Measurements from ENCODE around the gene LONRF2.

Gene LONRF2

GRCh38 chr2:100297511-100297910, 24.8 kb downstream of the LONRF2 start:
- no peak overlapping the region for H3K4me3 ChIP-seq (ENCODE audit: low read length, poor library complexity, severe bottlenecking)
- no peak overlapping the region for H3K4me2 ChIP-seq (ENCODE audit: low read depth, low read length, poor library complexity, severe bottlenecking)
- no peaks in the 10 kb centered on the region for H3K9me3 ChIP-seq (ENCODE audit: insufficient read depth, low read depth, low read length)
- H4K20me1 ChIP-seq (ENCODE audit: insufficient read depth, low read length, poor library complexity, severe bottlenecking): no peaks in the 10 kb centered on the region
- H3K36me3 ChIP-seq (ENCODE audit: insufficient read depth, low read length): no peaks in the 10 kb centered on the region
- no peaks in the 10 kb centered on the region for H3K27me3 ChIP-seq (ENCODE audit: insufficient read depth, low read length, poor library complexity, severe bottlenecking)
- H3K79me2 ChIP-seq (ENCODE audit: insufficient read depth, low read length): no peaks in the 10 kb centered on the region
- H3F3A ChIP-seq (ENCODE audit: low read depth): no peaks in the 10 kb centered on the region
- no peak for TF ChIP-seq EZH2phosphoT487 (IDR thresholded peaks at IDR 0.05; ENCODE audit: borderline replicate concordance)
- no peak for TF ChIP-seq CTCF (conservative IDR thresholded peaks at IDR 0.05; ENCODE audit: low read length)
- no peak overlapping the region for H3K9ac ChIP-seq (ENCODE audit: low read depth, low read length, poor library complexity, severe bottlenecking)
- no peak overlapping the region for H2AFZ ChIP-seq (ENCODE audit: low read length)
- peaks cover 1% of the 10 kb centered on the region for H3K4me1 ChIP-seq (ENCODE audit: insufficient read depth, low read length, poor library complexity, severe bottlenecking)
- H3K9me2 ChIP-seq (replicated peaks; ENCODE audit: low read depth, low read length): no peaks in the 10 kb centered on the region

- TF ChIP-seq CTCF (conservative IDR thresholded peaks at IDR 0.05; ENCODE audit: low read length) (no peak), EZH2phosphoT487 (IDR thresholded peaks at IDR 0.05; ENCODE audit: borderline replicate concordance) (no peak)
- Histone ChIP-seq H3K4me3 (ENCODE audit: low read length, poor library complexity, severe bottlenecking) (no peak overlapping the region), H3K27me3 (ENCODE audit: insufficient read depth, low read length, poor library complexity, severe bottlenecking) (no peaks in the 10 kb centered on the region), H3K9me2 (replicated peaks; ENCODE audit: low read depth, low read length) (no peaks in the 10 kb centered on the region), H3K9ac (ENCODE audit: low read depth, low read length, poor library complexity, severe bottlenecking) (no peak overlapping the region), H3K9me3 (ENCODE audit: insufficient read depth, low read depth, low read length) (no peaks in the 10 kb centered on the region), H4K20me1 (ENCODE audit: insufficient read depth, low read length, poor library complexity, severe bottlenecking) (no peaks in the 10 kb centered on the region), H3K36me3 (ENCODE audit: insufficient read depth, low read length) (no peaks in the 10 kb centered on the region), H3K4me2 (ENCODE audit: low read depth, low read length, poor library complexity, severe bottlenecking) (no peak overlapping the region), H2AFZ (ENCODE audit: low read length) (no peak overlapping the region), H3K79me2 (ENCODE audit: insufficient read depth, low read length) (no peaks in the 10 kb centered on the region), H3F3A (ENCODE audit: low read depth) (no peaks in the 10 kb centered on the region), H3K4me1 (ENCODE audit: insufficient read depth, low read length, poor library complexity, severe bottlenecking) (peaks cover 24% of the 10 kb centered on the region)
Measured at GRCh38 chr2:100294162-100294497, 28.2 kb downstream of the LONRF2 start.

GRCh38 chr2:100293341-100294161, 28.8 kb downstream of the LONRF2 start:
- Histone ChIP-seq H3K27me3 (ENCODE audit: insufficient read depth, low read length, poor library complexity, severe bottlenecking) (no peaks in the 10 kb centered on the region), H3K36me3 (ENCODE audit: insufficient read depth, low read length) (no peaks in the 10 kb centered on the region), H3K4me2 (ENCODE audit: low read depth, low read length, poor library complexity, severe bottlenecking) (no peak overlapping the region)

More at GRCh38 chr2:100293341-100294161, 28.8 kb downstream of the LONRF2 start:
- no peak overlapping the region for H3K9ac ChIP-seq (ENCODE audit: low read depth, low read length, poor library complexity, severe bottlenecking)
- no peaks in the 10 kb centered on the region for H4K20me1 ChIP-seq (ENCODE audit: insufficient read depth, low read length, poor library complexity, severe bottlenecking)
- no peak overlapping the region for H2AFZ ChIP-seq (ENCODE audit: low read length)
- H3F3A ChIP-seq (ENCODE audit: low read depth): no peaks in the 10 kb centered on the region
- no peaks in the 10 kb centered on the region for H3K79me2 ChIP-seq (ENCODE audit: insufficient read depth, low read length)
- peaks cover 24% of the 10 kb centered on the region for H3K4me1 ChIP-seq (ENCODE audit: insufficient read depth, low read length, poor library complexity, severe bottlenecking)
- H3K4me3 ChIP-seq (ENCODE audit: low read length, poor library complexity, severe bottlenecking): no peak overlapping the region
- TF ChIP-seq EZH2phosphoT487 (IDR thresholded peaks at IDR 0.05; ENCODE audit: borderline replicate concordance) (no peak), CTCF (conservative IDR thresholded peaks at IDR 0.05; ENCODE audit: low read length) (no peak)
- H3K9me2 ChIP-seq (replicated peaks; ENCODE audit: low read depth, low read length): no peaks in the 10 kb centered on the region
- H3K9me3 ChIP-seq (ENCODE audit: insufficient read depth, low read depth, low read length): no peaks in the 10 kb centered on the region
